RWPE2 (cell line): Measurements from ENCODE around the gene MITD1.
A peak's percentile ranks its signal among the peaks of the same experiment; 100 is the strongest.

Experiments
- ATAC-seq: fragments of 200-7000 bp; cut with Tn5 transposase; 3 replicates; pipeline ENCODE4 v1.9.1; 2021; ENCODE audit warnings: low read depth
- DNase-seq: peaks from one replicate; pipeline ENCODE4 v3.0.0-alpha.2; 2020; ENCODE audit warnings: low spot score
- H3K27ac ChIP-seq: fragments of 450-650 bp; 2 replicates; pipeline ENCODE4 v1.5.1; 2017; ENCODE audit warnings: mild to moderate bottlenecking; ENCODE audit not compliant: poor library complexity, severe bottlenecking
- H3K27me3 ChIP-seq: fragments of 250-450 bp; sonication (Bioruptor Pico); 2 replicates; pipeline ENCODE4 v1.5.1; 2021; ENCODE audit warnings: mild to moderate bottlenecking, moderate library complexity; ENCODE audit not compliant: insufficient read depth, poor library complexity, severe bottlenecking
- H3K36me3 ChIP-seq: fragments of 250-450 bp; sonication (Bioruptor Pico); 2 replicates; pipeline ENCODE4 v1.5.1; 2020; ENCODE audit warnings: low read depth, mild to moderate bottlenecking, moderate library complexity
- H3K4me1 ChIP-seq: fragments of 250-450 bp; sonication (Bioruptor Pico); 2 replicates; pipeline ENCODE4 v1.5.1; 2021; ENCODE audit warnings: mild to moderate bottlenecking, moderate library complexity; ENCODE audit not compliant: insufficient read depth, poor library complexity, severe bottlenecking
- H3K4me3 ChIP-seq: fragments of 250-450 bp; sonication (Bioruptor Pico); 2 replicates; pipeline ENCODE4 v1.5.1; 2021; ENCODE audit warnings: mild to moderate bottlenecking, moderate library complexity; ENCODE audit not compliant: severe bottlenecking
- H3K9me3 ChIP-seq: fragments of 250-450 bp; sonication (Bioruptor Pico); 2 replicates; pipeline ENCODE4 v1.5.1; 2021; ENCODE audit warnings: mild to moderate bottlenecking, moderate library complexity; ENCODE audit not compliant: severe bottlenecking
- TF ChIP-seq, protein P1 (sequence below): fragments of 450-650 bp; IDR thresholded peaks from one replicate; pipeline ENCODE4 v1.5.1; 2017; ENCODE audit warnings: mild to moderate bottlenecking, moderate library complexity; ENCODE audit not compliant: poor library complexity, severe bottlenecking

Gene MITD1

DNA sequence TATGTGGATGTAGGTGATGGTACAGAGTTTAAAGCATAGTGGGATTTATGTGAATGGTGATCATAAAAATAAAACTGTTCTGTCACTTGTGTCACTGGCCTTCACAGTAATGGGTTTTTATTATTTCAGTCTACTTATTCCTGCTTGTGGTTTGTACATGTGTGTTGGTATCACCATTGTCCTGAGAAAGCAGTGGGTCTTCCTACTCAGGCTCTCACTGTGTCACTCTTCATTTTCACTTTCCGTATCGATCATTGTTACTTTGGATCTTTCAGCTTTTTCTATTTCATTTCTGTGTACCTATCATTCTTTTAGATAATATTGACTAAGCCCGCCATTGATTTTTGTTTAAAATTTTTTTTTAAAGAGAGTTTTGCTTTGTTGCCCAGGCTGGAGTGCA is 7.5 kb upstream of the MITD1 start:
- Histone ChIP-seq H3K27me3 (no peaks in the 10 kb centered on the region), H3K36me3 (peaks cover 59% of the 10 kb centered on the region), H3K4me1 (no peaks in the 10 kb centered on the region), H3K27ac (no peak overlapping the region), H3K4me3 (no peak overlapping the region), H3K9me3 (no peaks in the 10 kb centered on the region)
- TF ChIP-seq, protein P1, sequence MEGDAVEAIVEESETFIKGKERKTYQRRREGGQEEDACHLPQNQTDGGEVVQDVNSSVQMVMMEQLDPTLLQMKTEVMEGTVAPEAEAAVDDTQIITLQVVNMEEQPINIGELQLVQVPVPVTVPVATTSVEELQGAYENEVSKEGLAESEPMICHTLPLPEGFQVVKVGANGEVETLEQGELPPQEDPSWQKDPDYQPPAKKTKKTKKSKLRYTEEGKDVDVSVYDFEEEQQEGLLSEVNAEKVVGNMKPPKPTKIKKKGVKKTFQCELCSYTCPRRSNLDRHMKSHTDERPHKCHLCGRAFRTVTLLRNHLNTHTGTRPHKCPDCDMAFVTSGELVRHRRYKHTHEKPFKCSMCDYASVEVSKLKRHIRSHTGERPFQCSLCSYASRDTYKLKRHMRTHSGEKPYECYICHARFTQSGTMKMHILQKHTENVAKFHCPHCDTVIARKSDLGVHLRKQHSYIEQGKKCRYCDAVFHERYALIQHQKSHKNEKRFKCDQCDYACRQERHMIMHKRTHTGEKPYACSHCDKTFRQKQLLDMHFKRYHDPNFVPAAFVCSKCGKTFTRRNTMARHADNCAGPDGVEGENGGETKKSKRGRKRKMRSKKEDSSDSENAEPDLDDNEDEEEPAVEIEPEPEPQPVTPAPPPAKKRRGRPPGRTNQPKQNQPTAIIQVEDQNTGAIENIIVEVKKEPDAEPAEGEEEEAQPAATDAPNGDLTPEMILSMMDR, result no peak
- DNase-seq, result no peak
- ATAC-seq, result no peak

DNA sequence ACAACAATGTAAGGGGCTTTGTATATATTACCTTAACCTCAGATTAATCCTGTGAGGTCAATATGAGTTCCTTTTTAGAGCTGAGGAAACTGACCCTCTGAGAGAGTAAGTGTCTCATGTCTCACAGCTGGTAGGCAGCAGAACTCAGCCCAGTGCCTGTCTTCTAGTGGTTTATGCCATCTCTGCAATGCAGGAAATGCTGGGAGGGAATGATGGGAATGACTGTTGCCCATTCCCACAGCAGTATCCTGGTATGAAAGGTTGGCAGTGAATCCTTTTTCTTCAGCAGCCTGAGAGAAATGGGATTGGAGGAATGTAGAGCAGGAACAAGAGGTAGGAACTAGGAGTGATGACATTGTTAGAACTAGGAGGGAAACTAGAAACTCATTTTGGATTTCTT is 6.2 kb upstream of the MITD1 start:
- peaks cover 46% of the 10 kb centered on the region for H3K36me3 ChIP-seq
- no peaks in the 10 kb centered on the region for H3K9me3 ChIP-seq
- peaks cover 8% of the 10 kb centered on the region for H3K4me1 ChIP-seq
- DNase-seq (no peak), ATAC-seq (no peak)
- H3K4me3 ChIP-seq, result no peak overlapping the region
- TF ChIP-seq, protein P1, result no peak
- no peak overlapping the region for H3K27ac ChIP-seq
- H3K27me3 ChIP-seq, result no peaks in the 10 kb centered on the region

DNA sequence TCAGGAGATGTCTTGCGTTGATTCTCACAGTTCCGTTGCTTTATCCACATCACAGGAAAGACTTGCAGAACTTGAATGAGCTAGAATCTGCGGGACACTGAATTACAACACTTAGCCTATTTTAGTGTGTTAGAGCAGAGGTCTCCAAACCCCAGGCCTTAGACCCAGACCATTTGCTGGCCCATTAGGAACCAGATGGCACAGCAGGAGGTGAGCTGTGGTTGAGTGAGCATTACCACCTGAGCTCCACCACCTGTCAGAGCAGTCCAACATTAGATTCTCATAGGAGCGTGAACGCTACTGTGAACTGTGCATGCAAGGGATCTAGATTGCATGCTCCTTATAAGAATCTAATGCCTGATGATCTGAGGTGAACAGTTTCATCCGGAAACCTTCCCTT is 4.0 kb upstream of the MITD1 start:
- no peaks in the 10 kb centered on the region for H3K9me3 ChIP-seq
- no peak for ATAC-seq
- peaks cover 18% of the 10 kb centered on the region for H3K4me1 ChIP-seq
- H3K4me3 ChIP-seq, result no peak overlapping the region
- TF ChIP-seq, protein P1, result no peak
- no peaks in the 10 kb centered on the region for H3K27me3 ChIP-seq
- H3K27ac ChIP-seq, result no peak overlapping the region
- H3K36me3 ChIP-seq, result peaks cover 34% of the 10 kb centered on the region
- DNase-seq, result no peak

DNA sequence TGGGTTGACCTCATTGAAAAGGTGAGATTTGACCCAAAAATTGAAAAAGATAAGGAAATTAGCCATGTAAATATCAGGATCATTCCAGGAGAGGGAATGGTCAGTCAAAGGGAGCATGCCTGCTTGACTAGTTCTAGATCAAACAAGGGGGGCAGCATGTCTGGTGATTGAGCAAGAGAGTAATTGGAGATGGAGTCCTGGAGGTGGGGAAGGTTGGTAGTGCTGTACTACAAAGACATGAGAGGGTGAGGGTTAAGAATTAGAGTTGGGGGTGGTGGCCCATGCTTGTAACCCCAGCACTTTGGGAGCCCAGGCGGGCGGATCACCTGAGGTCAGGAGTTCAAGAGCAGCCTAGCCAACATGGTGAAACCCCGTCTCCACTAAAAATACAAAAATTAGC is 2.2 kb upstream of the MITD1 start:
- H3K27me3 ChIP-seq, result no peaks in the 10 kb centered on the region
- H3K4me3 ChIP-seq, result no peak overlapping the region
- TF ChIP-seq, protein P1, result no peak
- DNase-seq (no peak), ATAC-seq (no peak)
- no peaks in the 10 kb centered on the region for H3K9me3 ChIP-seq
- peaks cover 28% of the 10 kb centered on the region for H3K36me3 ChIP-seq
- H3K27ac ChIP-seq, result no peak overlapping the region
- peaks cover 22% of the 10 kb centered on the region for H3K4me1 ChIP-seq

DNA sequence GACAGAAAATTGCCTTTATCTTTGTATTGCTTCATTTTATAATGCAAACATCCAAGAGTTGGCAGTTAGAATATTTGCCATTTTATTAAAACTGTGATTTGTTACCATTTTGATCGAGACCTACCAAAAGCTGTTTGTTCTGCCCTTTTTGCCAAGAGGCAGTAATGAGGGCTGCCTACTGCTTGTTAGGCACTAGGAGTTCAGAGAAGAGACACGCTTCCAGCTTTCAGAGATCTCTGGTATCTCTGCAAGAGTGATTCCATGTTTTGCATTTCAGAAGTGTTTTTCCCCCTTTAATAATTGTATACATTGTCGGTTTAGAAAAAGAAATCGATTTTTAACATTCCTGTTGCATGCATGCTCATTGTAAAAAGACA is 754 bp upstream of the MITD1 start:
- ATAC-seq, result no peak
- no peak for DNase-seq
- TF ChIP-seq, protein P1, result no peak

More for the DNA sequence above, 754 bp upstream of the MITD1 start:
- Histone ChIP-seq H3K27ac (peak overlapping the region; percentile 55), H3K4me3 (peak overlapping the region; percentile 64), H3K9me3 (no peaks in the 10 kb centered on the region), H3K27me3 (no peaks in the 10 kb centered on the region), H3K4me1 (peaks cover 22% of the 10 kb centered on the region), H3K36me3 (peaks cover 25% of the 10 kb centered on the region)
